NCI-H187 (cell line): ENCODE measurements around the gene P2RX4.
"Not testable (repeated sequence)": the region's sequence is repeated elsewhere in the genome, so short reads cannot be mapped to it uniquely, and the experiment has no call there.

Source experiments
- DNase-seq, 2 experiments: peaks; one replicate each; lab custom pipeline; 2025; lab: John Stamatoyannopoulos, UW

Gene P2RX4

DNA sequence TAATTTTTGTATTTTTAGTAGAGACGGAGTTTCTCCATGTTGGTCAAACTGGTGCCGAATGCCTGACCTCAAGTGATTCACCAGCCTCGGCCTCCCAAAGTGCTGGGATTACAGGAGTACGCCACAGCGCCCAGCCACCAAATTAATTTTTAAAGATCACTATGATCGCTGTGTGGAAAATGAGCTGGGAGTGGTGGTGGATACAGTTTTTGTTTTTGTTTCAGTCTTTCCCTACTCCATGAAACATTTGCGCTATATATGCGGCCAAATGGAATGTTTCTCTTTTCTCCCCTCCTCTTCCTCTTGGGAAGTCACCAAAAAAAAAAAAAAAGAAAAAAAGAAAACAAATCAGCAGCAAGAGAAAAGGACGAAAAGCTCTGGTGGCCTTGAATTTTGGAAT lies 20.8 kb upstream of the P2RX4 start:
- DNase-seq = no peak

DNA sequence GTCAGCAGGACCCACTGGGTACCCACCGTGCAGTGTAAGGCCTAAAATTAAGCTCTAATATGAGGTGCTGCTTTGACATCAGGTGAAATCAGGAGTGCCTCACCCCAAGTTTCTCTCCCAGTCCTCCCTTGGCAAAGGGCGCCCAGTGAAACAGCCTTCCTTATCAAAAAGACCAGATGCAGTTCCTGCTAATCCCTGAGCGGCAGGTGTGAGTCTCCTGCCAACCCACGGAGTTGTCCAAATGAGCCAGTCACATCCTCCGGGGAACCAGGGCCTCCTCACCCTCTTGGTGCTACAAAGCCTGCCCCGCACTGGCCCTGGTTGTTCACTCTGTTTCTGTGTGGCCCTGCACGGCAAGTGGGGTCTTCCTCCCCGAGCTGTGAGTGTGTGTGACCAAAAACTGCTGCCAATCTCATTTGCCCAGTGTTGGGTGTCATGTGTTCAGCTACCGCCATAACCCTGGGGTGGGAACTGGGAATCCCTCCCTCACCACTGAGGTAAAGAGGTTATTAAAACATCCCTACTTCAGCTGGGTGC lies 20.2 kb upstream of the P2RX4 start:
- DNase-seq = no peak

DNA sequence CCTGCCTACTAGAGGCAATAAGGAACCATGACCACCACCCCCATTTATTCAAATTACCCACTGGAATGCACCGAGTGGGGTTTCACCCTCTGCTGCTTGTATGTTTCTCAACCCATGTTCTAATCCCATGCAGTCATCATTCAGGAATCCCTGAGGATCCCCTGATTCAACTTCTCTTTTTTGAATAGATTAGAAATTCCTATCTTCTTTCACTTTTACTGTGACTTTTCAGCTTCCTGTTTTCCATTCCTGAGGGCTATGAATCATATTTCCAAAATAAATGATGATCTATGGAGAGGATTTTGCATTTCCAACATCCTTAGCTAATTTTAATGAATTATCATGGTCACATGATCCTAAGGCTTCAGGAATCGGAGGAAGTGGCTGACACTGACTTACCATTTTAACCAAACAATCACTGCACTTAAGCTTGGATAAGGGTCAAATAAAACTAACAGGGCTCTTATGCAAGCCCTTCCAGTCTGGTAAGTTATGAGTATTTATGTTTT lies 19.4 kb upstream of the P2RX4 start:
- no peak for DNase-seq

DNA sequence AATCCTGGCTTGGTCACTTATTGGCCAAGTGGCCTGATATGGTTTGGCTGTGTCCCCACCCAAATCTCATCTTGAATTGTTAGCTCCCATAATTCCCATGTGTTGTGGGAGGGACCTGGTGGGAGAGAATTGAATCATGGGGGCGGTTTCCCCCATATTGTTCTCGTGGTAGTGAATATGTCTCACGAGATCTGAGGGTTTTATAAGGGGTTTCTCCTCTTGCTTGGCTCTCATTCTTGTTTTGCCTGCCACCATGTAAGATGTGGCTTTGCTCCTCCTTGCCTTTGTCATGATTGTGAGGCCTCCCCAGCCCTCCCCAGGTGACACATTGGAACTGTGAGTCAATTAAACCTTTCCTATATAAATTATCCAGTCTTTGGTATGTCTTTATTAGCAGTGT lies 18.8 kb upstream of the P2RX4 start:
- DNase-seq = no peak

DNA sequence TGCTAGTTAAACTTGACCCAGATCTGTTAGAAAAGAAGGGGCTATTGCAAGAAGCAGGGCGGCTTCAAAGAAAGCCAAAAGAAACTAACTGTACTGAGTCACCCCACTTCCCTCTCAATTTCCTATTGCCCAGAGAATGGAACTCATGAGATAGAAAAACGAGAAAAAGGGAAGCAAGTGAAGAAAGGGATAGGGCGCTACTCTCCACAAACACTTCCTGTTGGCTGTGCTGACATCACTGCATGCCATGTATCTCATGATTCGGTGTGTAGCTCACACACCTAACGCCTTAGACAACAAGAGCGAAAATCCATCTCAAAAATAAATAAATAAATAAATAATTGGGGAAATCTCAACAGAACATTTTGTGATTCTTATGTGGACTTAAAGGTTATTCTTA lies 13.0 kb upstream of the P2RX4 start:
- DNase-seq = no peak

DNA sequence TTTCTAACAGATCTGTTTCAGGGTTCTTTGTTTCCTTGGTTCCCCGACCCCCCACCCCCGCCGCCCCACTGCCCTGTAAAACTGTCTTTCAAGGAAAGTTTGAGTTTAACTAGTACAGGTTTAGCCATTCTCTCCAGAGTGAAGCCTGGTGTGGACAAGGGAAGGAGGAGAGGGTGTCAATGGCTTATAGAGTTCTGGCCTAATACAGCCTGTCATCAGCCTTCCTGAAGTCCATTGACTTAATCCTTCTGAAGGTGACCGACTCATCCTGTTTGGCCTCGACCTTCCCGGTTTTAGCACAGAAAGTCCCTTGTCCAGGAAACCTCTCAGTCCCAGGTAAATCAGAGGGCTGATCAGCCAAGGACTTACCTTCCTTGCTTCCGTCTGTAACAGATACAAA lies 11.0 kb upstream of the P2RX4 start:
- no peak for DNase-seq

DNA sequence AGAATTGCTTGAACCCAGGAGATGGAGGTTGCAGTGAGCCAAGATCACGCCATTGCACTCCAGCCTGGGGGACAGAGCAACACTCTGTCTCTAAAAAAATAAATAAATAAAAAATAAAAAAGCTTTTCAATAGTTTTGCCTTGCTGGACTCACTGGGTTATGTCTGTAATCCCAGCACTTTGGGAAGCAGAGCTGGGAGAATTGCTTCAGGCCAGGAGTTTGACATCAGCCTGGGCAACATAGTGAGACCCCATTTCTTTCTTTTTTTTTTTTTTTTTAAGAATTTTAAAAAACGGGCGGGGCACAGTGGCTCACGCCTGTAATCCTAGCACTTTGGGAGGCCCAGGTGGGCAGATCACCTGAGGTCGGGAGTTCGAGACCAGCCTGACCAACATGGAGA lies 8.8 kb upstream of the P2RX4 start:
- not testable (repeated sequence) for DNase-seq

DNA sequence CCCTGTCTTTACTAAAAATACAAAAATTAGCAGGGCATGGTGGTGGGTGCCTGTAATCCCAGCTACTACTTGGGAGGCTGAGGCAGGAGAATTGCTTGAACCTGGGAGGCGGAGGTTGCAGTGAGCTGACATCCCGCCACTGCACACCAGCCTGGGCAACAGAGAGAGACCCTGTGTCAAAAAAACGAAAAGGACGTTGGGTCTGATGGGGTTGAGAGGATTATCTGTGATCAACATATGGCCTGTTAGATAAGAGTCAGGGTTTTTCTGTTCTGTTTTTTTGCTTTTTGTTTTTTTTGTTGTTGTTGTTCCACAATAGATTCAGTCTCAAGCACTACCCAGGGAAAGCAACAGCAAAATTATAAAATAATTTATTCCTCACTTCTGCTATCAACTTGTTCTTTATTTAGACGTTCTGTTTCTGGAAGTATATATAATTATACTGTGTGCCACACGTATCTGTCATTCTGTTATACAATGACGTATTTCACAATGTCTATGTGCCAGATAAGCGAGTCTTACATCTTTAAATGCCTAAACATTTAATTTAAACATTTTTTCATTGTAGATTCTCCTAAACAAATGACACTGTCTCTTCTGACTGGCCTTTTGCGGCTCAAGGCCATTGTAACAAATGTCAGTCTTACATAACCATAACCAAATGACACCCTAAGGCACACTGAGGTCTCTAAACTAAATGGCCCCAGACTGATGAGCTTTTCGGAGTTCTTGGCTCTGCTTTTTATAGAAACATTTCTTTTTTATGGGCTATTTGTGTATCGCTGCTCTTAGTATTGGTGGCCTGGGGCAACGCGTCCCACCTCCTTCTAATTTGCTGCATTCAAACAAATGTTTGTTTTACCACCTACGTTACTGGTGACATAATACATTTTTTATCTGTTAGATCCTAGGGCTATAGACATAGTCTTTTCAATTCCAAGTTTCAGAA lies 7.2 kb upstream of the P2RX4 start:
- DNase-seq = no peak

DNA sequence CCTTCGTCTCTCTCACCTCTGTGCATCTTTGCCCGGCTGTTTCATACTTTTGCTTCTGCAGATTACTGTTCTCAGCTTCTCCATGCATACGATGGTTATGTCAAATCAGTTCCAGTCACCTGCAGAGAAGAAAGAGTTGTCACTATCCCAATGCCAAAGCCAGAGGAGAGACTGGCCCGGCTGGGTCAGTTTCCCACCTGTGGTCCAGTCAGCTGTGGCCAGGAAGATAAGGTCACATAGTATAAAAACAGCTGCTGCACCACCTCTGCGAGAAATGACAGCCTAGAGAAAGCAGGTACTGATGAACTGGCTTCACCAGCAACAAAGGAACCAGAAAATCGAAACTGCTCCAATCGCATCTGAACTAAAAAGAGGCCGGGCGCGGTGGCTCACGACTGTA lies 6.4 kb upstream of the P2RX4 start:
- DNase-seq = no peak

DNA sequence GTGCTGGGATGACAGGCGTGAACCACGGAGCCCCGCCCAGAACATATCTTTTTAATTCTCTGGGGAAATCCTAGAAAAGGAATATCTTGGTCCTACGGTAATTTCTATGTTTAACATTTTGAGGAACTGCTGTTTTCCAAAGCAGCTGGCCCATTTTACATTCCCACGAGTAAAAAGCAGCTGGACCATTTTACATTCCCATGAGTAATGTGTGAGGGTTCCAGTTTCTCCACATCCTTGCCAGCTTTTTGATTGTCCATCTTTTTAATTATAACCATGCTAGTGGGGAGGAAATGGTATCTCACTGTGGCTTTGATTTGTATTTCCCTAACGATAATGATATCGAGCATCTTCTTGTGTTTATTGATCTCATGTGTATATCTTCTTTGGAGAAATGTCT lies 4.4 kb upstream of the P2RX4 start:
- no peak for DNase-seq

DNA sequence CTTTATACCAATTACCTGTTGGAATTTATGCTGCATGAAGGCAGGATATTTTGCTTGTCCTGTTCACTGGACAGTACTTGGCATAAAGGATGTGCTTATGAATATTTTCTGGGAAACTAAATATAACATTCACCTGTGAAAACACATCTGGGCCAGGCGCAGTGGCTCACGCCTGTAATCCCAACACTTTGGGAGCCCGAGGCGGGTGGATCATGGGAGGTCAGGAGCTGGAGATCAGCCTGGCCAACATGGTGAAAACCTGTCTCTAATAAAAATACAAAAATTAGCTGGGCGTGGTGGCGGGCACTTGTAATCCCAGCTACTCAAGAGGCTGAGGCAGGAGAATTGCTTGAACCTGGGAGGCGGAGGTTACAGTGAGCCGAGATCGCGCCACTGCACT lies 1.4 kb upstream of the P2RX4 start:
- DNase-seq = not testable (repeated sequence)

DNA sequence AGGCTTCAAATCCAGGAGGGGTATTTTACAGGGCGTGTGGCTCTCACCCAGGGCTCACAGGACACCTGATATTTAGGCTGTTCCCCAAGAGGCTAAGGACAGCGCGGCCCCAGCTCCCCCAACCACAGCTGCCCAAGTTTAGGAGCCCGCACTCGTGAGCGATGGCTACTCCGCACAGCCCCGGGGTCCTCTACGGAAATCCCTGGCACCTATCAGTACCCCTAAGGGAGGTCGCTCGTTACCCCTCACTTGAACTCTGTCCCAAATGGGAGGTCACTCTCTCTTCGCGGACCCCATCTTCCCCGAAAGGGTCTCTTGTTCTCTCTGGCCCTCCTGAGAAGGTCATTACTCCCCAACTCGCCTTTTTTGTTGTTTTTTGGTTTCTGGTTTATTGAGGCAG lies 708 bp upstream of the P2RX4 start:
- no peak for DNase-seq

DNA sequence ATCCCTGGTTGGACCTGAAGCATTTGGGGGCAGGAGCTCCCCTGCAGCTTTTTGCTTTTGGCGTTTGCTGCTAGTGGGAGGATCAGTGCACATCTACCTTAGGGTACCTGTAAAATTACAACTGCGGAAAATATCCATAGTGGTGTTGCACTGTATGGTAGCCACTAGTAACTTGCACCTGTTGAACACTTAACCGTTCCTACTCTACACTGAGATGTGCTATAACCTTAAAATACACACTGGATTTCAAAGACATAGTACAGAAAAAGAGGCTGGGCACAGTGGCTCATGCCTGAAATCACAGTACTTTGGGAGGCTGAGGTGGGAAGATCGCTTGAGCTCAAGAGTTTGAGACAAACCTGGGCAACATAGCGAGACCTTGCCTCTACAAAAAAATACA lies 2.9 kb downstream of the P2RX4 start:
- DNase-seq = no peak

DNA sequence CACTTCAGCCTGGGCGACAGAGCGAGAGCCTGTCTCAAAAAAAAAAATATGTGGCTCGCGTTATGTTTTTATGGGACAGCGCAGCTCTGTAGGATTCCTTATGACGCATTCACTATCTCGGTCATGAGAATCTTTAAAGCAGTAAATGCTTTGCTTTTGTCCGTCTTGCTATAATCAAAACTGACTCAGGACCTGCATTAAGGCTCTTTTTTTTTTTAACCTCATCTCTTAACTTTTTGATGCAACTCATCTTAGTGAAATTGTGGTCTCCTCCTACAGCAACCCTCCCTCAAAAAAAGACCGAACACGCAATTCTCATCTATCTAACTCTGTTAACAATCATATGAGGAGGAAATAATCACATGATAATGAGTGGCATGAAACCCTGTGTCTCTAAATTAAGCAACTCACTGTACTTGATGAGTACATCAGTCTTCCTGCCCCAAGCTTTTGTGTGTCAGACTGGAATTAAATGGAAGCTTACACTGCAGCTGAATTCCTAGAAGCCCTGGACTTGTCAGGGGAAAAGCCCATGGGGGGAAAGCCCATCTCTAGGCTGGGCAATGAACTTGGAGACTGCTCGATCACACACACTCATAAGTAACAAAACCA lies 4.3 kb downstream of the P2RX4 start:
- no peak for DNase-seq

DNA sequence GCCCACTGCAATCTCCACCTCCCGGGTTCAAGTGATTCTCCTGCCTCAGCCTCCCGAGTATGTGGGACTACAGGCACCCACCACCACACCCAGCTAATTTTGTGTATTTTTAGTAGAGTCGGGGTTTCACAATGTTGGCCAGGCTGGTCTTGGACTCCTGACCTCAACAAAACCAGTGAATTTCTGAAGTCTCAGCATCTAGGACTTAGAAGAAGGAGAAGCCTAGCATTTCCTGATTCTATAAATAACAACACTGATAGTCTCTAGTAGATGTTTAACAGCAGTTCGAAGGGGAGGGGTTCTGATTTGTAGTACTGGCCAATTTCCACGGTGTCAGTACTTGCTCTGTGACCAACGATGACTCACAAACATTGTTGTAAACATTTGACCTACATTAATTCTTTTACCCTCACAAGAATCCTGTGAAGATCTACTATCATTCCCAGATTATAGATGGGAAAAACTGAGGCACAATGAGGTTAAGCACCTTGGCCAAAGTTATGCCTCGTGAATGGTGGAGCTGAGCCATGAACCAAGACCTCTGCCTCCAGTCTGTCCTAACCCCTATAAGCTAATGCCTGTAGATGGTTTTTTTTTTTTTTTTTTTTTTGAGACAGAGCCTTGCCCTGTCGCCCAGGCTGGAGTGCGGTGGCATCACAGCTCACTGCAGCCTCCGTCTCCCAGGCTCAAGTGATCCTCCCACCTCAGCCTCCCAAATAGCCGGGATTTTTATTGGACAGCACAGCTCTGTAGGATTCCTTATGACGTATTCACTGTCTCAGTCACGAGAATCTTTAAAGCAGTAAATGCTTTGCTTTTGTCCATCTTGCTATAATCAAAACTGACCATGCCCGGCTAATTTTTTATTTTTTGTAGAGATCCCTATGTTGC lies 5.2 kb downstream of the P2RX4 start:
- no peak for DNase-seq

DNA sequence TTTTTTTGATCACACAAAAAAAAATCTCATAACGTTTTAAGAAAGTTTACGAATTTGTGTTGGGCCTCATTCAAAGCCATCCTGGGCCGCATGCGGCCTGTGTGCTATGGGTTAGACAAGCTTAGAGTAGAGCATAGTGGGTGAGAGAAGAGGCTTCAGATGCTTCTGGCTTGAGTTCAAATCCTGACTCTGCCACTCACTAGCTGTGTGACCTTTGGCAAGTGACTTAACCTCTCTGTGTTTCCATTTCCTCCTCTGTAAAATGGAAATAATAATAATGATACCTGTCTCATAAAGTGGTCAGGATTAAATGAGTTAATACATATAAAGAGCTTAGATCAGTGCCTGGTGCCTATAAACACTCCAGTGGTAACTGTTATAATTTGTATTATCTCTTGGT lies 6.2 kb downstream of the P2RX4 start:
- DNase-seq = no peak

DNA sequence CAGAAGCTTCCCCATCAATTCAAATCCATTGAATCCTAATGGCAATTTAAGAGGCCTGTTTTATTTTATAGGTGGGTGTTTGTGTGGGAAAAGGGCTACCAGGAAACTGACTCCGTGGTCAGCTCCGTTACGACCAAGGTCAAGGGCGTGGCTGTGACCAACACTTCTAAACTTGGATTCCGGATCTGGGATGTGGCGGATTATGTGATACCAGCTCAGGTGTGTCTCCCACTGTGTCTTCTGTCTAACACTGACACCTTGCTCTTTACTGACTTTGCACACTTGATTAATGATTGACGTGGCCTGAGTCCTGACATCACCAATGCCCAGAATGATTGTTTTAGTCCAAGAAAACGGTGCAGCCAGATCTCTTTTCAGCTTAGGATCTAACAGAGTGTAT lies 7.1 kb downstream of the P2RX4 start:
- no peak for DNase-seq

DNA sequence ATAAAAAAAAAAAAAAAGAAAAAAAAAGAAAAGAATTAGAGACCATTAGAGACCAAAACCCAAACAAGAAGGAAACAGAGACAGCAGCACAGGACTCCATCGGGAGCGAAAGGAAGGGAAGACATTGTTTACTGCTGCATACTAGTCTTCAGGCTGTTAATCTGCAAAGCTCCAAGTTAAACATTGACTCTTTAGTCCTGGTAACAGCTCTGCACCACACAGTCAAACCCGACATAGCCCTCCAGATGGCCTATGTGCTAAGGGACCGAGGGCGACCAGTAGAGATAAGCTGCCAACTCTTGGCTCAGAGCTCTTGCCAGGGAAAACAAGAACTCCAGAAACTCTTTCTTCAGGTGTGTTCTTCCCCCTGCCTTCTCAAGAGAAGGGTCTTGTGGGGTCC lies 7.8 kb downstream of the P2RX4 start:
- no peak for DNase-seq

DNA sequence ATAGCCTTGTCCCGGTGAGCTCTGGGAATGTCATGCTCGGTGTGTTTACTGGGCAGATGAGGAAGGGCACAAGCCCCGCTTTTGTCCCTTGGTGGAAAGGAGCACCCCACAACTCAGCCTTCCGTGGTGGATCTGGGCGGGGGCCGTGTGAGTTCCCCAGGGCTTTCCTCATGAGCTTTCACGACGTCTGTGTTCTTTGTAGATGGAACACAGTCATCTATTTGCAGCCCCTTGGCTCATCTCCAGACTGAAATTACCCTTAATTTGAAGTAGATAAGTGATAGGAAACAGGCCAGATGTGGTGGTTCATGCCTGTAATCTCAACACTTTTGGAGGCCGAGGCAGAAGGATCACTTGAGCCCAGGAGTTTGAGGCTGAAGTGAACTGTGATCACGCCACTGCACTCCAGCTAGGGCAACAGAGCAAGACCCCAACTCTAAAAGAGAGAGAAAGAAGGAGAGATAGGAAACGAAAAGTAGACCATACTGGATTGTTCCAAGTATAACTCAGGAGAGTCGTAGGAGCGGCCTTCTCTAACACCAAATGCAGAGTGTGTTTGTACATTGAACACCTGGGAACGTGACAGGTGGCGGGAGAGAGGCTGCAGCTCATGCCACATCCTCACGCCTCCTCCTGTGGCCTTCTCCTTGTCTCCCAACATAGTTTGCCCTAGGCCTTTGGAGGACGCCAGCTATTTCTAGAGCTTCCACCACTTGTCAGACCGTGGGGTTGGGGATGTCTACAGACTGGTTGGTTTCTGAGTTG lies 8.8 kb downstream of the P2RX4 start:
- DNase-seq = no peak

DNA sequence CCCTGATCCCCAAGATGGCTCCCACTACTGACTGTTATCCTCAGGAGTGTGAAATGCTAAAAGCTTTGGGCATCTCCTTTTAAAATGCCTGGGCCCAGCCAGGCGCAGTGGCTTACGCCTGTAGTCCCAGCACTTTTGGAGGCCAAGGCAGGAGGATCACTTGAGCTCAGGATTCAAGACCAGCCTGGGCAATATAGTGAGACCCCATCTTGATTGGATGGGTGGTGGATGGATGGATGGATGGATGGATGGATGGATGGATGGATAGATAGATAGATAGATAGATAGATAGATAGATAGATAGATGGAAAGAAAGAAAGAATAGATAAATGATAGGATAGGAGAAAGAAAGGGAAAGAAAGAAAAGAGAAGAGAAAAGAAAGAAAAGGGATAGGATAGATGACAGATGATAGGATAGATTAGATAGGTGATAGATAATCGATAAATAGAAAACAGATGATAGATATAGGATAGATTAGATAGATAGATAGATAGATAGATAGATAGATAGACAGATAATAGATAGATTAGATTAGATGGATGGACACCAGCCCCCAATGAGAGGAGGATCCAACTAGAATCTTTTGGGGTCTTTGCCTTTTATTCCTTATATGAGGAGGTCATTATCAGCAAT lies 9.5 kb downstream of the P2RX4 start:
- DNase-seq = no peak

DNA sequence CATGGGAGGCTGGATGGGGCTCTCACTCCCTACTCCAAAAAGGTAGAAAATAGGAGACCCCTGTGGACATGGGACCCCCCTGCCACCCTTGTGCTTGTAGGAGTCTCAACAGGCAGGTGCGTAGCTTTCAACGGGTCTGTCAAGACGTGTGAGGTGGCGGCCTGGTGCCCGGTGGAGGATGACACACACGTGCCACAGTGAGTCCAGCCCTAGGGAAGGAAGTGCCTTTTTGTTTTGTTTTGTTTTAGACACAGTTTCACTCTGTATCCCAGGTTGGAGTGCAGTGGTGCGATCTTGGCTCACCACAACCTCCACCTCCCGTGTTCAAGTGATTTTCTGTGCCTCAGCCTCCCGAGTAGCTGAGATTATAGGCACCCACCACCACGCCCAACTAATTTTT lies 12.9 kb downstream of the P2RX4 start:
- DNase-seq = no peak
